IPS DF 6.9 (cell line): ENCODE results near the gene PPFIA4.

Experiments used
- DNase-seq: peaks from one replicate; pipeline ENCODE4 v3.0.0-alpha.2; 2013; ENCODE audit warnings: low read depth, low spot score
- H3K27ac ChIP-seq: one replicate; pipeline ENCODE4 v1.5.1; 2013; ENCODE audit warnings: low read length, control low read depth
- H3K27me3 ChIP-seq: 2 replicates; pipeline ENCODE4 v1.6.1; 2013; ENCODE audit warnings: mild to moderate bottlenecking, low read length; ENCODE audit not compliant: control insufficient read depth, insufficient read depth
- H3K36me3 ChIP-seq: 2 replicates; pipeline ENCODE4 v1.6.1; 2013; ENCODE audit warnings: low read length; ENCODE audit not compliant: control insufficient read depth, insufficient read depth
- H3K4me1 ChIP-seq: 2 replicates; pipeline ENCODE4 v1.6.1; 2013; ENCODE audit warnings: low read length; ENCODE audit not compliant: control insufficient read depth, insufficient read depth
- H3K4me3 ChIP-seq: 2 replicates; pipeline ENCODE4 v1.5.1; 2013; ENCODE audit warnings: mild to moderate bottlenecking, low read length
- H3K9me3 ChIP-seq: 2 replicates; pipeline ENCODE4 v1.6.1; 2013; ENCODE audit warnings: low read length, inconsistent platforms; ENCODE audit not compliant: control insufficient read depth, insufficient read depth
- WGBS: extraction: QIAGEN DNeasy Blood & Tissue Kit; methylation state at CpG from one replicate; pipeline ENCODE4 v1.1.7; 2013; ENCODE audit warnings: mixed read lengths, missing lambda C conversion rate; ENCODE audit not compliant: insufficient read length, insufficient coverage; 5-methylcytosine and 5-hydroxymethylcytosine counted together

The PPFIA4 gene

DNA sequence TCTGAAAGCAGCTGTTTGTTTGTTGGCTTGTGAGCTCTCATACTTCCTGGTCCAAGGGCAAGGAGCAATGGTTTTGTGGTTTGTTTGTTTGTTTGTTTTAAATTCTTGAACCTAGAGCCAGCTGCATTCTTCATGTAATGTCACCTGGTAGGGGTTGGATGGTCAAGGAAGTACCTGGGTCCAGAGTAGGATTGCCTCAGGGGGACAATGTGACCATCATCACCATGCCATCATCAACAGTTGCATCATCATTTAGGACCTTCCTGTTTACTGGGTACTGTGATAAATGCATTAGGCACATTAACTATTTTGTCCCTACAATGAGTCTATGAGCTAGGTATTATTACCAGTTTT, 74.2 kb downstream of the PPFIA4 start:
- no peak for DNase-seq
- H3K36me3 ChIP-seq, result no peaks in the 10 kb centered on the region
- no peak overlapping the region for H3K4me3 ChIP-seq
- no peaks in the 10 kb centered on the region for H3K9me3 ChIP-seq
- no peak overlapping the region for H3K27ac ChIP-seq
- no peaks in the 10 kb centered on the region for H3K27me3 ChIP-seq
- H3K4me1 ChIP-seq, result no peaks in the 10 kb centered on the region

DNA sequence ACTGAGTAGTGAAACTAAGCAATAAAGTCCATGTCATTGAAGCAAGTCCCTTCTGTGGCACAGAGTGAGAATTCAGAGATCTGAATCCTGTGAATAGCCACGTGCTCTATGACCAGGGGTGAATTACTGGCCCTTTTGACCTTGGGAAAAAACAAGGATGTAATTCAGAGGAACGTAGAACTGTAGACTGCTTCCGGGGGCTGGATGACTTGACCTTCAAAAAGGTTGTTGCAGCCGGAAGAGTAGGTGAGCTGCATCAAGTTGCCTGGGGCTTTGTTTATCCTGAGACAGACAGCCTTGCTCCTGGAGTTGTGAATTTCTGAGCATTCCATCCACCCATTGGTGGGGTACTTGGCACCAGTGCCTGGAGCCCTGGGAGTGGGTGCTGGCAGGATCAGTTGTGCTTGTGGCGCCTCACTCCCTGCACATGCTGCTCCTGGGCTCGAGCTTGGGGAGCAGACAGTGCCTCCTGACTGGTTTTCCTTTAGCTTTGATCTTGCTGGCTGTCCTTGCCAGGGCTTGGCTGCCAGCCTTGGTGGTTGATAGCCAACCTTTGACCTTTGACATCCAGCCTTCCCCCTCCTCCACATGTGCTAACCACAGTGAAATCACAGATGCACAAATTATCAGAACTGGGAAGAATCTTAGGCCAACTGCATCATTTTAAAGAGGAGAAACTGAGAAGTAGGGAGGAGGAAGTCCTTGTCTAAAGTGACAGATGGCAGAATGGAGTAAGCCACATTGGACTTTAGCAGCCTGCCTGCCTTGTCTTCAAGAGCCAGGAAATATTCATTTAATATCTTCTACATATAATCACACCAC, 75.7 kb downstream of the PPFIA4 start:
- Histone ChIP-seq H3K4me3 (no peak overlapping the region), H3K27ac (no peak overlapping the region), H3K36me3 (no peaks in the 10 kb centered on the region), H3K27me3 (no peaks in the 10 kb centered on the region), H3K9me3 (no peaks in the 10 kb centered on the region), H3K4me1 (no peaks in the 10 kb centered on the region)
- no CpG with 5 or more reads among the region's 6 CpGs for WGBS
- DNase-seq, result no peak

DNA sequence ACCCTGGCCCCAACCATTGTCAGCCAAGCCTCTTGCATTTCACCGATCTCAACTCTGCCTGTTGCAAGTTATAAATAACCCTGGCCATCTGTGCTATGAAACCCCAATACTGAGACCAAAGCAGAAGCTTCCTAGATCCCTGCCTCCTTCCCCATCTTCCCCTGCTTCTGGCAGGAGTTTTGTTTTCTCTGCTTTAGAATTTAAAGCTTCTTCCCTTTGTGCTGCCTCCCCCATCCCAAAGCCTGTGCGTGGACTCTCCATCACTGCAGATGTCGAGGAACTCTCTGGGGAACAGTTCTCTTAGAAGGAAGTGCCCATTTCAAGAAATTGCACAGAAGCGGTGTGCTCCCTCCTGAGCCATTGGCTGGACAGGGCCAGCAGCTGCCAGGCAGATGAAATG, 76.9 kb downstream of the PPFIA4 start:
- no CpG with 5 or more reads among the region's 4 CpGs for WGBS
- no peak overlapping the region for H3K27ac ChIP-seq
- H3K27me3 ChIP-seq, result no peaks in the 10 kb centered on the region
- H3K4me3 ChIP-seq, result no peak overlapping the region
- H3K4me1 ChIP-seq, result no peaks in the 10 kb centered on the region
- DNase-seq, result no peak
- H3K36me3 ChIP-seq, result no peaks in the 10 kb centered on the region
- no peaks in the 10 kb centered on the region for H3K9me3 ChIP-seq

DNA sequence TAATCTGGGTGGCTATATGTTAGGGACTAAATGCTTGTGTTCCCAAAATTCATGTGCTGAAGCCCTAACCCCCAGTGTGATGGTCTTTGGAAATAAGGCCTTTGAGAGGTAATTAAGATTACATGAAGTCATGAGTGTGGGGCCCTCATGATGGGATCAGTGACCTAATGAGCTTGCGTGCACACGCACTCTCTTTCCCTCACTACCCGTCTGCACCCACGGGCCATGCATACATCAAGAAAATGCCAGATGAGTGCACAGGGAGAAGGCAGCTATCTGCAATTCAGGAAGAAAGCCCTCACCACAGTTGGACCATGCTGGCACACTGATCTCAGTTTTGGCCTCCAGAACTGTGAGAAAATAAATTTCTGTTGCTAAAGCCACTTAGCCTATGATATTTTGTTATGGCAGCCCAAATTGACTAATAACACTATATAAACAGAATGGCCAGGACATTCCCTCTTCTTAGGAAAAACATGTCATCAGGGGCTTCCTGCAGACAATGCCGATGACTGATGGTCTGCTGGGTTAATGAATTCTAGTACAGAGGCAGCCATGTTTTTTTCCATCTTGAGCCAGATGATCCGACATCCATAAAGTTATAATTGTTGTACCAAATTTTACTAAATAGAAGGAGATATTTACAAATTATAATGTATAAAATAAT, 77.7 kb downstream of the PPFIA4 start:
- Histone ChIP-seq H3K4me3 (no peak overlapping the region), H3K27ac (no peak overlapping the region)

DNA sequence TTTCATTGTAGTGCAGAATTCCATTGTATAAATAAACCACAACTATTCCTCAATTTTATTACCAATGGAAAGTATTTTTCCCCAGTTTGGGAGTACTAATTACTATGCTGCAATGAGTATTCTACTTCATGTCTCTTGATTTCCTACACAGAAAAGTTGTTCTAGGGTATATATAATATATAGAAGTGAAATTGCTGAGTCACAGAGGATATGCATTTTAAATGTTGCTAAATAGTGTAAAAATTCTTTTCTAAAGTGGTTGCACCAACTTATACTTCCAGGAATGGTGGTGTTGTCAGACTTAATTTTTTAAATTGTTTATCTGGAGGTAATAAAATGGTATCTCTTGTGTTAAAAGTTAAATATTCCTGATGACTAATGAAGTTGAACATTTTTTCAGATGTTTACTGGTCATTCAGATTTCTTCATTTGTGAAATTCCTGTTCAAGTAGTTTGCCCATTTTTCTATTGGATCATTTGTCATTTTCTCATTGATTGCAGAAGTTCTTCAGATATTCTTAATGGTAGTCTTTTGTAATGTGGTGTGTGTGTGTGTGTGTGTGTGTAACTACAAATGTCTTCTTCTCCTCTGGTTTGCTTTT, 78.6 kb downstream of the PPFIA4 start:
- Histone ChIP-seq H3K27ac (no peak overlapping the region), H3K4me3 (no peak overlapping the region), H3K36me3 (no peaks in the 10 kb centered on the region), H3K9me3 (no peaks in the 10 kb centered on the region), H3K4me1 (no peaks in the 10 kb centered on the region), H3K27me3 (no peaks in the 10 kb centered on the region)
- no peak for DNase-seq

More for the DNA sequence above, 77.7 kb downstream of the PPFIA4 start:
- H3K36me3 ChIP-seq, result no peaks in the 10 kb centered on the region
- no peak for DNase-seq
- H3K27me3 ChIP-seq, result no peaks in the 10 kb centered on the region
- no CpG with 5 or more reads among the region's 6 CpGs for WGBS
- H3K4me1 ChIP-seq, result no peaks in the 10 kb centered on the region
- H3K9me3 ChIP-seq, result no peaks in the 10 kb centered on the region

DNA sequence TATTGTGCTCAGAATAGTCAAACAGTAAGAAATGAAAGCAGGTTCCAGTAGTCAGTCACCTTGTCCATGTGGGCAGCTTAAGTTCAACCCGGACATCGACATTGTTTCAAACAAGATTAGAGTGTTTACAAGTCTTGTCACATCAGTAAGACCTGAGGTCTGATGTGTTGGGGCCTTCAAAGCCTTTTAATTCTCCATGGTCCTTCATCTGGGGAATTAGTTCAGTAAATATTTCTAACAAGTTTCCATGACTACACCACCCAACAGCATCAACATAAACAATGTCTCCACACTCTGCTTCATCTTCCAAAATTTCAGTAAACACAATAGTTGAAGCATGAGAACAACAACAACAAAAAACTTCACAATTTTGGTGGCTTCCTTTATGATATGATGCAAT, 86.2 kb downstream of the PPFIA4 start:
- Histone ChIP-seq H3K9me3 (no peaks in the 10 kb centered on the region), H3K4me1 (no peaks in the 10 kb centered on the region), H3K27me3 (no peaks in the 10 kb centered on the region; the same call in 1 of the 2 replicates), H3K27ac (no peak overlapping the region), H3K4me3 (no peak overlapping the region), H3K36me3 (no peaks in the 10 kb centered on the region)
- no peak for DNase-seq
- no CpG with 5 or more reads among the region's 2 CpGs for WGBS

DNA sequence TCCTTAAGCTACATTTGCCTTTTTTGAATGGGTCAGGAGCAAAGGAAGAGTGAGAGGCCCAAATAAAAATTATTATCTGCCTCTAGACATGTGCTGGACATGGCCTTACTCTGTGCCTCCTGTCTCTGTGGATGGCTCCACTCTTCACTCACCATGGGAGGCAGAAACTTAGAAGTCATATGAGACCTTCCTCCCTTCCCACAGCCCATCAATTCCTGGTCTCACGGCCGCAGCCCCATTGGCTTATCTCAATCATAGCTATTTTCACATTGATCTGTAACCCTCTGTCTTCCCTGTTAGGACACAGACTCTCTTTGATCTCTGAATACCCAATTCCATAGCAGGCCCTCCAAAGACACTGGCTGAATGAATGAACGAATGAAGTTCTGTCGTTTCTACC, 87.0 kb downstream of the PPFIA4 start:
- DNase-seq, result no peak
- H3K4me1 ChIP-seq, result no peaks in the 10 kb centered on the region
- H3K4me3 ChIP-seq, result no peak overlapping the region
- WGBS, result no CpG with 5 or more reads among the region's 4 CpGs
- H3K9me3 ChIP-seq, result no peaks in the 10 kb centered on the region
- no peaks in the 10 kb centered on the region; the same call in 1 of the 2 replicates for H3K27me3 ChIP-seq
- no peak overlapping the region for H3K27ac ChIP-seq
- no peaks in the 10 kb centered on the region for H3K36me3 ChIP-seq

DNA sequence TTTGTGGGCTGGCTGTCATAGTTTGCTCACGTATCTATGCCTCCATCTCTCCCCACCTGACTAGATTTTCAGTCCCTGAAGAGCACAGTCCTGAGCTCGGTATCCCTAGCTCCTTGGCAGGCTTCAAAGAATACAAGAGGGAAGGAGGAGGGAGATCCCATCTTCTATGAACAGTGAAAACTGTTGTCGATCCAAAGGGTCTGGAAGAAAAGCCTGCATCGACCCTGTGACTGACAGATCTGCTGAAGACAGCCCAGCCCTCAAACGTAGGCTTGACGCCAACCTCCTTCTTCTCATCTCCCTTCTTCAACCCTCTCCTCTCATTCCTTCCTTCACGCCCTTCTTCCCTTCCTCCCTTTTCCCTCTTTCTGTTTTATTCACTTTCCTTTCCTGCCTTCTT, 87.9 kb downstream of the PPFIA4 start:
- Histone ChIP-seq H3K9me3 (no peaks in the 10 kb centered on the region), H3K27ac (no peak overlapping the region), H3K4me3 (no peak overlapping the region), H3K4me1 (no peaks in the 10 kb centered on the region), H3K27me3 (no peaks in the 10 kb centered on the region; the same call in 1 of the 2 replicates), H3K36me3 (no peaks in the 10 kb centered on the region)
- 100% methylated on average over 2 of the region's 7 CpGs for WGBS
- DNase-seq, result no peak

DNA sequence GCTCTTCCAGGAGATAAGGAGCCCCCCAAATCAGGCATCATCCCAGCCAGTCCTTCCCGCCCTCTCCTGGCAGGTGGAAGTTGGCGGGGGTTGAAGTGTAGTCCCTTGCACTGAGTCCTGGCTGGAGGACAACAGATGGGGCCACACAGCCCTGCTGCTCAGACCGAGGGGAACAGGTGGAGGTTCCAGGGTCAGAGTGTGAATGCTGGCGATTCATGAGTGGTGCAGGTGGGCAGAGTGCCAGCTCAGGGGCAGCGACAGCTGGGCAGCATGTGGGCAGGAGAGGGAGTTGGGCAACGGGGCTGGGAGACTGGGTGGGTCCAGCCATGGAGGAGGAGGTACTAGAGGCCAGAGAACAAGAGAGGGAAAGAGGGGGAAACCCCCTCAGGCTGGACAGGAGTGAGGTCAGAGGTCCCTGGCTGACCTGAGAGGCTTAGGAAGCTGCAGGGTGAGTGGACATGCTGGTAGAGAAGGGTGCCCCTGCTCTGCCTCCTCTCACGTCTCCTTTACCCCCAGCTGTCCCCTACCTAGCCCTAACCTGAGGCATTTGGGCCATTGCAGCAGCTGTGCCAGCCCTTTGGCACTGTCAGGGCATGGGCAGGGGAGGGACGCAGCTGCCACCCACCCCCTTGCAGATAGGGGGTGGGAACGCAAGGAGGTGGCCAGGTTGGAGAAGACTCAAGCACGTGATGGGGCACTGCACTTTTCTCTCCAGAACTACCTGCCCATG, 90.0 kb downstream of the PPFIA4 start:
- no CpG with 5 or more reads among the region's 10 CpGs for WGBS

More for the DNA sequence above, 90.0 kb downstream of the PPFIA4 start:
- H3K4me3 ChIP-seq, result no peak overlapping the region
- no peaks in the 10 kb centered on the region for H3K4me1 ChIP-seq
- DNase-seq, result no peak
- no peaks in the 10 kb centered on the region for H3K27me3 ChIP-seq
- no peaks in the 10 kb centered on the region for H3K36me3 ChIP-seq
- no peaks in the 10 kb centered on the region for H3K9me3 ChIP-seq
- no peak overlapping the region for H3K27ac ChIP-seq
